Retinal pigment epithelial cell (primary cell): ENCODE measurements around the gene ZNF441.

Experiments used
- DNase-seq: peaks from one replicate; pipeline ENCODE4 v3.0.0-alpha.2; 2010; ENCODE audit warnings: low read depth
- H3K4me3 ChIP-seq: 2 replicates; pipeline ENCODE4 v1.5.1; 2011; ENCODE audit warnings: mild to moderate bottlenecking, low read length, control low read depth, moderate library complexity
- TF ChIP-seq, protein P1 (sequence below): conservative IDR thresholded peaks from 2 replicates; pipeline ENCODE4 v1.5.1; 2011; ENCODE audit warnings: low read depth, low read length, control low read depth, inconsistent platforms

Gene ZNF441

DNA sequence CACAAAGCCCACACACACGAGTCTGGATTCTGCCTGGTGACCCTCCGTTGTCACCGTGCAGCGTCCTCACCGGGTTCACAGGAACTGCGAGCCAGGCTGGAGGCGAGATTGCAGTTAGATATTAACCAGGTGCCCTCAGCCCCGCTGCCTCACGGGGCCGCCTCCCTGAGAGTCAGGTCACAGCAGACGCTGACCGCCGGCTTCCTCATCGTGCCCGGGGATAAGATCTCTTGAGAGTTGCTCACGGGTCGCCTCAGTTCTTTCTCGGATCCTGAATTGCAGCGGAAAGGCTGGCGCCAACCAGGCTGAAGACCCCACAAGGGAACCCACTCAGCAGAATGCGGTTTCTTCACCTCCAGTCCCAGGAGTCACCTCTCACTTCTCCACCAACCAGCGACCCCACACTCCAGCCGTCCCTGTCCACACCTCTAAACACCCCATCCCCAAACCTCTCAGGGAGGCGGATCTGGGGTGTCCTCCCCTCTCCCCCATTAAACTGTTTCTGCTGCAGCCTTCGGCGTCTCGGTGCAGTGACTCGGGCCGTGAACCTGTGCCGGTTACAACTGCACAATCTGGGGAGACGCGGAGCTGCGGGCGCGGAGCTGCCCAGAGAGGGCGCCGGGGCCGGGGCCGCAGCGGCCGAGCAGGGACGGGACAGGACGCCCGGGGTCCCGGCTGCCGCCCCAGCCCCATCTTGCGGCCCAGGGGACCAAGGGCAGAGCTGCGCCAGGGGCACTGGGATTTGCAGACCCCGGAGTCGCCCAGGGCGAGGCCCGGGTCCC, 28.6 kb upstream of the ZNF441 start:
- peak overlapping the region; percentile 90 for H3K4me3 ChIP-seq
- TF ChIP-seq, protein P1, sequence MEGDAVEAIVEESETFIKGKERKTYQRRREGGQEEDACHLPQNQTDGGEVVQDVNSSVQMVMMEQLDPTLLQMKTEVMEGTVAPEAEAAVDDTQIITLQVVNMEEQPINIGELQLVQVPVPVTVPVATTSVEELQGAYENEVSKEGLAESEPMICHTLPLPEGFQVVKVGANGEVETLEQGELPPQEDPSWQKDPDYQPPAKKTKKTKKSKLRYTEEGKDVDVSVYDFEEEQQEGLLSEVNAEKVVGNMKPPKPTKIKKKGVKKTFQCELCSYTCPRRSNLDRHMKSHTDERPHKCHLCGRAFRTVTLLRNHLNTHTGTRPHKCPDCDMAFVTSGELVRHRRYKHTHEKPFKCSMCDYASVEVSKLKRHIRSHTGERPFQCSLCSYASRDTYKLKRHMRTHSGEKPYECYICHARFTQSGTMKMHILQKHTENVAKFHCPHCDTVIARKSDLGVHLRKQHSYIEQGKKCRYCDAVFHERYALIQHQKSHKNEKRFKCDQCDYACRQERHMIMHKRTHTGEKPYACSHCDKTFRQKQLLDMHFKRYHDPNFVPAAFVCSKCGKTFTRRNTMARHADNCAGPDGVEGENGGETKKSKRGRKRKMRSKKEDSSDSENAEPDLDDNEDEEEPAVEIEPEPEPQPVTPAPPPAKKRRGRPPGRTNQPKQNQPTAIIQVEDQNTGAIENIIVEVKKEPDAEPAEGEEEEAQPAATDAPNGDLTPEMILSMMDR, result no peak
- DNase-seq, result no peak

DNA sequence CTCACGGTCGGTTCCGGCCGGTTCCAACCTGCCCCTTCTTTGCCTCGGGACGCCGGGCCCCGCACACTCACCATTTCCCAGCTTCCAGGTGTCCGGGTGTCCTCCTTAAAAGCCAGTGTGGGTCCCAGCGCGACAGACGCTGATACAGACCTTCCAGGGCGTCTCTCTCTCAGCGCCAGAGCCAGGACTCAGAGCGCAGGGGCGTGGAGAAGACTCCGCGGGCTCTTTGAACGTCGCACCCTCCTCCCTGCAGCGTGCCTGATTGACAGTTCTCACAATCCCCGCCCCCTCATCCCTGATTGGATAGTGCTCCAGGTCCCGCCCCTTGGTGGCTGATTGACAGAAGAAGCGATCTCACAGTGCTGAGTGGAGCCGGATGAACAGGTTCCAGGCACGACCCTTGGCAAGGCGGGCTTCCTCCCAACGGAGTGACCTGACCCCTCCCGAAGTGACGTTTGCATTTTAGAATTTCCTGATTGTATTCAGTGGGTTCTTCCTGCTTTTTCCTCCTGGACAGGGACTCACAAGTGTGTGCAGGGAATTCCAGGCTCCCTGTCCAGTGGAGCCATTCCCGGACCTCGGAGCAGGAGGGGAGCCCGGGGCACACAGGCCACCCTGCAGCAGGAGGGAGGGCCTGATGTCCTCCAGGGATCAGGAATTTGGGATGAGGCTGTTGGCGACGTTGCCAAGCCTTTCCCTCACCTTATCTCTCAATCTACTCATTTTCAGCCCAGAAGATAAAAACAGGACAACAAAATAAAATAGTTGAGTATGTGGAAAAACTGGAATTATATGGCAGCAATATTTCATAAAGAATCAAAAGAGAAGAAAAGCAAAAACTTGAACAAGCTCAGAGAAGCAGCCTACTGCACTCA, 27.8 kb upstream of the ZNF441 start, which contains the start of gene ZNF823:
ZNF823 (minus strand) TSS at position 201 of the 875 bp plus-strand sequence; CDS start at position 74, 127 bp downstream.
- TF ChIP-seq, protein P1, result no peak
- H3K4me3 ChIP-seq, result peak within 1 kb of the TSS; percentile 90

DNA sequence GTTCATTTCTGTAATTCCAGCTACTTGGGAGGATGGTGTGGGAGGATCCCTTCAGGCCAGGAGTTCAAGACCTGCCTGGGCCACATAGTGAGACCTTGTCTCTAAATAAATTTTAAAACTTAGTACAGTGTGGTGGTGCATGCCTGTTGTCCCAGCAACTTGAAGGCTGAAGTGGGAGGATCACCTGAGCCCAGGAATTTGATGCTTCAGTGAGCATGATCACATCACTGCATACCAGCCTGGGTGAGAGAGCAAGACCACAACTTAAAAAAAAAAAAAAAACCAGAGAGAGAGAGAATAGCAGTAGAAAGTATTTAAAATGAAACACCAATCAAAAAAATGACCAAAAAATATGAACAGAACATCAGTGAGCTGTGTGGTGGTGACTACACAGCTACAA, 20.9 kb upstream of the ZNF441 start:
- no peak for DNase-seq
- TF ChIP-seq, protein P1, result no peak
- H3K4me3 ChIP-seq, result no peak overlapping the region

More for the DNA sequence above, 27.8 kb upstream of the ZNF441 start, which contains the start of gene ZNF823:
- DNase-seq, result peak; percentile 92

DNA sequence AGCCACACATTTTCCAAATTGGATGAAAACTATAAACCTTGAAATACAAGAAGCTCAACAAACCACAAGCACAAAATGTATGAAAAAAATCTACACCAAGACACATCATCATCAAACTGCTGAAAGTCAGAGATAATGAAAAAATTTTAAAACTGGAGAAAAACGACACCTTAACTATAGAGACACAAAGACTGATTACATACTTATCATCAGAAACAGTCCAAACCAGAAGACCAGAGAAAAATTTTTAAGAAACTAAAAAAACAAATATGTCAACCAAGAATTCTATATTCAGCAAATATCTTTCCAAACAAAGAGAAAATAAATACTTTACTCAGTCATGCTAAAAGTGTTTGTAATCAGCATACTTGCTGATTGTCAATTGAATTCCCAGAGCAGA, 19.5 kb upstream of the ZNF441 start:
- TF ChIP-seq, protein P1, result no peak
- no peak overlapping the region for H3K4me3 ChIP-seq
- DNase-seq, result no peak

DNA sequence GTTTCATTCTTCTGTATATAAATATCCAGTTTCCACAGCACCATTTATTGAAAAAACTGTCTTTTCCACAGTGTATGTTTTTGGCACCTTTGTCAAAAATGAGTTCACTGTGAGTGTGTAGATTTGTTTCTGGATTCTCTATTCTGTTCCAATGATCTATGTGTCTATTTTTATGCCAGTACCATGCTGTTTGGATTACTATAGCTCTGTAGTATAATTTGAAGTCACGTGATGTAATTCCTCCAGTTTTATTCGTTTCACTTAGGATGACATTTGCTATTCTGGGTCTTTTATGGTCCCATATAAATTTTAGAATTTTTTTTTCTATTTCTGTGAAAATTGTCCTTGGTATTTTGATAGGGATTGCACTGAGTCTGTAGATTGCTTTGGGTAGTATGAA, 17.0 kb upstream of the ZNF441 start:
- TF ChIP-seq, protein P1, result no peak
- no peak overlapping the region for H3K4me3 ChIP-seq

DNA sequence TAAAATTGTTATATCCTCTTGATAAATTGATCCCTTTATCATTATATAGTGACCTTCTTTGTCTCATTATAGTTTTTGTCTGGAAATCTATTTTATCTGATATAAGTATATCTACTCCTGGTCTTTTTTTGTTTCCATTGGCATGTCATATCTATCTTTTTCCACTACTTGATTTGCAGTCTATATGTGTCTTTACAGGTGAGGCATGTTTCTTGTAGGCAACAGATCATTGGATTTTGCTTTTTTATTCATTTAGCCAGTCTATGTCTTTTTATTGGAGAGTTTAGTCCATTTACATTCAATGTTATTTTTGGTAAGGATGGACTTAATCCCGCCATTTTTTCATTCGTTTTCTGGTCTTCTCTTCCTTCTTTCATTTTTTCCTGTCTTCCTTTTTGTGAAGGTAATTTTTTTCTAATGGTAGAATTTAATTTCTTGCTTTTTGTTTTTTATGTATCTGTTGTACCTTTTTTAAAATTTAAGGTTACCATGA, 14.5 kb upstream of the ZNF441 start:
- TF ChIP-seq, protein P1, result no peak
- DNase-seq, result no peak
- H3K4me3 ChIP-seq, result no peak overlapping the region

More for the DNA sequence above, 17.0 kb upstream of the ZNF441 start:
- no peak for DNase-seq
